HG03045 (cell line): ENCODE results near the gene RARRES2.
"Not testable (repeated sequence)": the region's sequence is repeated elsewhere in the genome, so short reads cannot be mapped to it uniquely, and the experiment has no call there.

Experiments used
- ATAC-seq: cut with Tn5 transposase; IDR thresholded peaks from one replicate; pipeline ENCODE4 v1.9.1; 2021; ENCODE audit warnings: mild to moderate bottlenecking, moderate library complexity; ENCODE audit not compliant: unreplicated experiment

Gene RARRES2

DNA sequence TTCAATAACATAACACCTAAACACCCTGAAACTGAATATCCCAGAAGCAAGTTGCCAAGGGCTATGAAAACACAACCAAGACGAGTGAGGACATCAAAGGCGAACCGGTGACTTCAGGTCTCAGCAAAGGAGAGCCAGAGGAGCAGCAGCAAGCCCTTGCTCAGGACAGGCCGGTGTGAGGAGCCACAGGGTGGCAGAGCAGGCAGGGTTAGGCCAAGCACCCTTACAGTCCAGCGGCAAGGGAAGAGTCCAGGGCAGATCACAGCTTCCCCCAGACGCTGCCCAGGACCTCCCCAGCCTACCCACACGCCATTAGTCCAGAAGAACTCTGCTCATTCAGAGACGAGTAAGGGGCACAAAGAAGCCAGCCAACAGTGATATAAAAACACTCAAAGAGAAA is 45.8 kb downstream of the RARRES2 start:
- not testable (repeated sequence) for ATAC-seq

DNA sequence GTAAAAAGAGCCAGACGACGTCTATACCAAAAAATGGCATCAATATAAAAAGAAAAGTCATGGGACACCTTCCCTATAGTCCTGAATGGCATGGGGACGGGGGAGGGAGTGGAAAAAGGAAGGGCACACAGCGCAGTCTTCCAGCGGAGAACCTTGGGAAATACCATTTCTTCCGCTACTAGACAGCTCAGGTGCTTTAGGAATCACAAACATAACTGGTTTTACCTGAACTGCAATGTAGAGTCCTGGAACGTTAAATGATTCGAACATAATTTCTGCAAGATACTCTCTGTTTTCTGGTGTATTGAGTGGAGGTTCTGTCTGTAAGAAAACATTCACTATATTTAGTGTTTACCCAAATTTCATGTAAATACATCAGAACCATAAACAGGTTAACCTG is 46.4 kb downstream of the RARRES2 start:
- not testable (repeated sequence) for ATAC-seq

DNA sequence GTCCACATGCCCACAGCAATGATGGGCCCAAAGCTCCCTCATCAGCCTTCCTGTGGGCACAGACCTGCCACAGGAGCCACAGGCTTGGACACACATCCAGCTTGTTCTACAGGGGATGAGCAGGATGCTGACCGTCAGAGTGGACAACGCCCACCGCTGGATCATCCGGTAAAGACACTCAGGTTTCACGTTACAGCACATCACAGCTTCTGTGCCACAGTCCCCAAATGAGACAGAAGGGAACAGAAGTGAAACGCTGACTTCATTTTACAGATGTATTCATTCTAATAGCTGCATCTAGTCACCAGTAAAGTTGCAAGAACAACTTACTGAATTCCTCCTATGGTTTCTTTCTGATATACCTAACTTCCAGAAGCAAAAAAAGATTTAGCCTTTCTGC is 51.1 kb downstream of the RARRES2 start:
- not testable (repeated sequence) for ATAC-seq

DNA sequence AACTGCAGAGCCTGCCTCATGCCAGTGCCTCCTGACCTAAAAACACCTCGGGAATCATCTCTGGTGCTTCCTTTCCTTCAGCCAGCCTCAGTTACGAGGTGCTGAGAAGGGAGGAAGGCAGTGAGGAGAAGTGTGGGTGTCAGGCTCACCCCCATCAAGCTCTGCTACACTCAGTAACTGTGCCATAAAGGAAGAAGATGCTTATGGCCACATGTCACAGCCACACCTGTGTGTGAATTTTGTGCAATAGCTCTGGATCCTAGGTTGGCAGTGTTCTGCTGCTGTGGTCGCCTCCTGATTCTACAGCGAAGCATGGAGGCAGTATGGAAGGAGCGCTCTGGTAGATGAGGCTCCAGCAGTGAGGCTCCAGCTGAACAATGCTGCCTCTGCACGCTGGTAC is 52.6 kb downstream of the RARRES2 start:
- ATAC-seq, result not testable (repeated sequence)
